Left lung (tissue), 10 donors: ENCODE measurements around the gene PADI2. TPM values are rescaled to one million over a fixed set of nuclear protein-coding genes. Genes with fewer than 3 reads are reported as not detected.

Source experiments
- ATAC-seq: fragments of 200-7000 bp; cut with Tn5 transposase; one replicate; pipeline ENCODE4 v1.9.1; 2020; ENCODE audit warnings: moderate library complexity
- DNase-seq, 4 donors: peaks; one replicate each; pipeline ENCODE4 v3.0.0-alpha.2; 2013 to 2020
- H3K27ac ChIP-seq, 2 donors: fragments of 200-600 bp; sonication (generic) in 1 of 2; one replicate each; pipeline versions ENCODE4 v1.5.0 to v1.8.0; 2020 to 2021
- H3K27me3 ChIP-seq, 2 donors: fragments of 200-600 bp; sonication (generic) in 1 of 2; one replicate each; pipeline versions ENCODE4 v1.5.0 to v1.8.0; 2020 to 2021
- H3K36me3 ChIP-seq, 2 donors: fragments of 200-600 bp; sonication (generic) in 1 of 2; one replicate each; pipeline versions ENCODE4 v1.5.0 to v1.8.0; 2020 to 2021
- H3K4me1 ChIP-seq, 2 donors: fragments of 200-600 bp; one replicate each; pipeline ENCODE4 v1.8.0; 2021
- H3K4me3 ChIP-seq, 2 donors: fragments of 200-600 bp; sonication (generic) in 1 of 2; one replicate each; pipeline versions ENCODE4 v1.5.0 to v1.8.0; 2020 to 2021; ENCODE audit warnings: mild to moderate bottlenecking in 1 of 2
- H3K9me3 ChIP-seq, 2 donors: fragments of 200-600 bp; sonication (generic) in 1 of 2; one replicate each; pipeline versions ENCODE4 v1.5.0 to v1.8.0; 2020 to 2021
- intact Hi-C, 2 donors: fragments of 100-400 bp; cut with DNase I; formaldehyde crosslinking; loops; one replicate each; pipeline versions ENCODE4 v1.11.2 to v1.14.2; 2022
- polyA plus RNA-seq, 6 donors: library from polyadenylated mRNA; unstranded; fragments of 120-200 nt; gene quantifications; one replicate each; pipeline ENCODE4 v1.2.1, GENCODE V29; 2013; ENCODE audit not compliant: insufficient read length in 6 of 6
- total RNA-seq, 2 donors: library from RNA; stranded (reverse); fragmentation: NEBNext Ultra II Directional; extraction: Animal tissue kit (Norgen Biotek cat#: 25700); gene quantifications; one replicate each; pipeline ENCODE4 v1.2.1, GENCODE V29; 2021
- TF ChIP-seq, protein P1 (sequence below), 2 donors: fragments of 200-600 bp; sonication (generic) in 1 of 2; IDR thresholded peaks; one replicate each; pipeline versions ENCODE4 v1.5.0 to v1.8.0; 2021; ENCODE audit warnings: antibody characterized with exemption in 2 of 2
- donor health status: DM: no; HTN: yes; CAD: no.
- donor health status: DM: no; HTN: no; CAD: no.

The PADI2 gene
- total and polyA plus RNA-seq, 8 donors, result 2.2 to 35.4 (median 10.6) TPM

DNA sequence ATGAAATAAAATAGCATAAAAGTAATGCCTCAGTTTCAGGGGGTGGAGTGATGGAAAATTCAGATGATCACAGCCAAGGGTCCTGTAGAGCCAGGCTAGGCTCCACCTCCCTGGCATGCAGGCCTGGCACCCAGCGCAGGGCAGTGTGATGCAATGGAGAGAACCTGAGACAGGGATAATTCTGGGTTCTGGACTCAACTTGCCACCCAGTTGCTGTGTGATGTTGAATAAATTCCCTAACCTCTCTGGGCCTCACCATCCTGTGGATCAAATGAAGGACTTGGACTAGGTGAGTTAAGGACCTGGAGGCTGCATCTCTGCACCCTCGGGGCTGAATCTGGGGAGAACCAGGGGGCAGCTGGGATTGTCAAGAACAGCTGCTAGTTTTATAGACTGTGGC is 17.0 kb downstream of the PADI2 start:
- H3K4me1 ChIP-seq, result peaks cover 0 to 29% of the 10 kb centered on the region in 2 donors
- ATAC-seq (no peak), DNase-seq (no peak)

DNA sequence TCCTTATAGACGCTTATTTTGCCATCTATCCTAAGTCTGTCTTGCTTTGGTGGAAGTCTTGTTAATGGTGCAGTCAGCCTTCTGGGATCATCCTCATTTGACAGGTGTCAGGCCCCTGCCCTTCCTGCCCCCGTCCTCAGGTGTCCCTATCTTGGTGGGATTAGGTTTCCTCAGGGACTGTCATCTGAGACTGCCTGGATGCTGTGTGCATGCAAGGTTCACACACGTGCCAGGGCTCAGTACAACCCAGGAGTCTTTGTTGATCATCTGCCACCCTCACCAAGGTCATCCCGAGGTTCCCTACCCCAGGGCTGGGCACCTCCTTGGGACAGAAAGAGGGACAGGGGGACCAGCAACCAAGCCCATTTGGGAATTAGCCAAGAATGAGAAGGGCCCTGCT is 18.0 kb downstream of the PADI2 start:
- DNase-seq, result no peak
- Histone ChIP-seq H3K36me3 (peaks cover 0 to 7% of the 10 kb centered on the region in 2 donors), H3K27ac (no peak overlapping the region), H3K27me3 (no peaks in the 10 kb centered on the region), H3K4me1 (peaks cover 0 to 38% of the 10 kb centered on the region in 2 donors), H3K4me3 (no peak overlapping the region), H3K9me3 (no peaks in the 10 kb centered on the region)
- TF ChIP-seq, protein P1, sequence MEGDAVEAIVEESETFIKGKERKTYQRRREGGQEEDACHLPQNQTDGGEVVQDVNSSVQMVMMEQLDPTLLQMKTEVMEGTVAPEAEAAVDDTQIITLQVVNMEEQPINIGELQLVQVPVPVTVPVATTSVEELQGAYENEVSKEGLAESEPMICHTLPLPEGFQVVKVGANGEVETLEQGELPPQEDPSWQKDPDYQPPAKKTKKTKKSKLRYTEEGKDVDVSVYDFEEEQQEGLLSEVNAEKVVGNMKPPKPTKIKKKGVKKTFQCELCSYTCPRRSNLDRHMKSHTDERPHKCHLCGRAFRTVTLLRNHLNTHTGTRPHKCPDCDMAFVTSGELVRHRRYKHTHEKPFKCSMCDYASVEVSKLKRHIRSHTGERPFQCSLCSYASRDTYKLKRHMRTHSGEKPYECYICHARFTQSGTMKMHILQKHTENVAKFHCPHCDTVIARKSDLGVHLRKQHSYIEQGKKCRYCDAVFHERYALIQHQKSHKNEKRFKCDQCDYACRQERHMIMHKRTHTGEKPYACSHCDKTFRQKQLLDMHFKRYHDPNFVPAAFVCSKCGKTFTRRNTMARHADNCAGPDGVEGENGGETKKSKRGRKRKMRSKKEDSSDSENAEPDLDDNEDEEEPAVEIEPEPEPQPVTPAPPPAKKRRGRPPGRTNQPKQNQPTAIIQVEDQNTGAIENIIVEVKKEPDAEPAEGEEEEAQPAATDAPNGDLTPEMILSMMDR (IDR thresholded peaks at IDR 0.05), result no peak
- intact Hi-C loops, result no loop called here
- no peak for ATAC-seq

More for the DNA sequence above, 17.0 kb downstream of the PADI2 start:
- H3K27ac ChIP-seq, result no peak overlapping the region
- intact Hi-C loops, result no loop called here
- TF ChIP-seq, protein P1 (IDR thresholded peaks at IDR 0.05), result no peak
- no peak overlapping the region for H3K4me3 ChIP-seq
- peaks cover 0 to 7% of the 10 kb centered on the region in 2 donors for H3K36me3 ChIP-seq
- H3K9me3 ChIP-seq, result no peaks in the 10 kb centered on the region
- peaks cover 0 to 6% of the 10 kb centered on the region in 2 donors for H3K27me3 ChIP-seq

DNA sequence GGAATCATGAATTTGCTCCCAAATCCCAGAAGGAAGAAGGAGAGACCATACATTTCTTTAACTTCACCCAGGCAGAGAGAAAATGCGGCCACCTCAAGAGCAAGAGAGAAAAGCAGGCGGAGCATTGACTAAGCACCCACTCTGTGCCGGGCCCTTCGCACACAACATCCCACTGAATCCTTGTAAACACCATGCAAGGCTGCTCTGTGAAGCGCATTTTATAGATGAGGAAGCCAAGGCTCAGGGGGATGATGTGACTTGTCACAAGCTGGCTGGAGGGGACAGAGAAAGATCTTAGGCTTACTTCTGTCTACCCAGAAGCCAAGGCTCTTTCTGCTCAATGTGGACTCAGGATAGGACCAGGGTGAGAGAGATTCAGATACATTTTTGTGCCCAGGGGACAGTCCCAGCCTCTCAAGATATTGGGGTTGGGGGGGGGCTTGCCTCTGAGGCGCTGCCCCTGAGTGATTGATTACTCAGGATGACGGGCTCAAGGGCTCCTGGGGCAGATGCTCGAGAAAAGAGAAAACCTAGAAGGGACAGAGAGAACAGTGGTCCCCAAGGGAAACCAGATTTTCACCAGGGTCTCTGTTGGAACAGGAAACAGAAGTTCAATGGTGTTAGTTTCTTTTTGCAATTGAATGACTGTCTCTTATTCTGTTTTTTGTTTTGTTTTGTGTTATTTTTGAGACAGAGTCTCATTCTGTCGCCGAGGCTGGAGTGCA is 19.5 kb downstream of the PADI2 start:
- no peak for DNase-seq
- ATAC-seq, result no peak
- intact Hi-C loops, result no loop called here

DNA sequence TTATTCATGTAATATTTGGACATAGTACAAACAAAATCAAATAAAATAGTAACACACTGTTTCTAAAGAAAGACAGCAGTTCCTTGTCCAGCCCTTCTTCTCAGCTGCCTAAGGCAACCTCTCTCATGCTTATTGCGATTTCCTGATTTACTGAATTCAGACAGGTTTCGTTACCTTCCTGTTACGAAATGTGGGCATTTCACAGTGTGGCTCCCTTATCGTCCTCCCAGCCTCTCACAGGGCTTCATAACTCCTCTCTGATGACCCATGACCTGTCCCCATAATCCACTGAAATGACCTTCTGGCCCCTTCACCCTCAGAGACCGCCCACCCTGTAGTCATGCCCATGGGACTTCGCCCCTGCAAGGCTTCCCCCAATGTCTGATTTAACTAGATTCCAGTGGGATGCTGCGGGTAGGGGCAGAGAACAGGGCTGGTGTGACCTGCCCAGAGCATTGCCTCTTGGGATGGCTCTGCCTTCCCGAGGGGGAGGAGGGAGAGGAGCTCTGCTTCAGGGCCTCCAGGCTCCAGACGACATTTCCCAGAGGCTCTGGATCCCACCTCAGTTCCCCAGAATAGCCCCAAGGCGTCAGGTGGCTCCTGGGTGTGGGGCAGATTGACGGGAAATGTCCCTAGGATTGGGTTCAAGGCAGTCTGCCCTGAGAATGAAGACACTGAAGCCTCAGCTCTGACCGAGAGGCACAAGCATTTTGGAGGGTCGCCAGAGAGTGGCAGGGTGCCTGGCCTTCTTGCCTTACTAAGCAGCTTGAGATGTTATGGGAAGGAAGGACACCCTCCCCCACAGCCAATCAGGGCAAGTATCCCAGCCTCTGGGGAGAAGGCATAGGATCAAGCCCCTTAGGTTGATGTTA is 20.6 kb downstream of the PADI2 start:
- Histone ChIP-seq H3K4me3 (no peak overlapping the region), H3K9me3 (no peaks in the 10 kb centered on the region), H3K4me1 (peaks cover 0 to 38% of the 10 kb centered on the region in 2 donors), H3K27ac (peak overlapping the region in 1 of 2 donors; percentile 92), H3K27me3 (no peaks in the 10 kb centered on the region), H3K36me3 (peaks cover 0 to 9% of the 10 kb centered on the region in 2 donors)
- DNase-seq (no peak), ATAC-seq (no peak)
- TF ChIP-seq, protein P1 (IDR thresholded peaks at IDR 0.05), result no peak
- intact Hi-C loops, result no loop called here

More for the DNA sequence above, 19.5 kb downstream of the PADI2 start:
- Histone ChIP-seq H3K4me1 (peaks cover 0 to 38% of the 10 kb centered on the region in 2 donors), H3K9me3 (no peaks in the 10 kb centered on the region), H3K27me3 (no peaks in the 10 kb centered on the region), H3K36me3 (peaks cover 0 to 11% of the 10 kb centered on the region in 2 donors), H3K4me3 (no peak overlapping the region), H3K27ac (peak overlapping the region in 1 of 2 donors; percentile 92)
- TF ChIP-seq, protein P1 (IDR thresholded peaks at IDR 0.05), result no peak

DNA sequence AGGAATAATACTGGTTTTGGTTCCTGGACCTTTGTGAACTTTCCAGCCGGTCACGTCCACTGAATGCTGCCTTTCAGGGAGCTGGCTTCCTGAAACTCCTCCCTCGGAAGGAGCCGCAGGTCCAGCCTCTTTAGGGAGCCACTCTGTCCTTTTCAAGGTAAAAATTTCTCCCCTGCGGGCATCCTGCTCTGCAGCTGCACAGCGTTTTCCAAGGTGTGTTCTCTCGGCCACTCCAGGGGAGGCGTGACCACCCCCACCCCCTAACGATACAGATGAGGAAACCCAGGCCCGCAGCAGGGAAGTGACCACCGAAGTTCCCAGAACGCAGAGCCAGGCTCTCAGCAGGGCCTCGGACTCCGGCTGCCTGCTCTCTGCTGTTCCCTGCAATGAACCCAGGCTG is 21.5 kb downstream of the PADI2 start:
- H3K27ac ChIP-seq, result peak overlapping the region in 1 of 2 donors; percentile 92
- peaks cover 0 to 17% of the 10 kb centered on the region in 2 donors for H3K36me3 ChIP-seq
- peaks cover 0 to 38% of the 10 kb centered on the region in 2 donors for H3K4me1 ChIP-seq
- ATAC-seq, result peak; percentile 17
- H3K4me3 ChIP-seq, result no peak overlapping the region
- TF ChIP-seq, protein P1 (IDR thresholded peaks at IDR 0.05), result no peak
- H3K9me3 ChIP-seq, result no peaks in the 10 kb centered on the region
- no peaks in the 10 kb centered on the region for H3K27me3 ChIP-seq
- peak in 1 of 4 donors; percentile 83 for DNase-seq
- intact Hi-C loops, result no loop called here
